Suprapubic skin (tissue), 4 donors: ENCODE measurements around the gene RAPGEF5. TPM values are rescaled to one million over a fixed set of nuclear protein-coding genes. Genes with fewer than 3 reads are reported as not detected.

Source experiments
- DNase-seq, 2 donors: peaks; one replicate each; pipeline ENCODE4 v3.0.0-alpha.2; 2019; ENCODE audit warnings: low spot score in 2 of 2
- H3K27ac ChIP-seq: fragments of 200-600 bp; sonication (generic); one replicate; pipeline ENCODE4 v1.5.1; 2019
- H3K27me3 ChIP-seq: fragments of 200-600 bp; sonication (generic); one replicate; pipeline ENCODE4 v1.5.1; 2019
- H3K36me3 ChIP-seq: fragments of 200-600 bp; sonication (generic); one replicate; pipeline ENCODE4 v1.5.1; 2019
- H3K4me1 ChIP-seq: fragments of 200-600 bp; sonication (generic); one replicate; pipeline ENCODE4 v1.5.1; 2019
- H3K4me3 ChIP-seq: fragments of 200-600 bp; sonication (generic); one replicate; pipeline ENCODE4 v1.5.1; 2019; ENCODE audit warnings: mild to moderate bottlenecking
- H3K9me3 ChIP-seq: fragments of 200-600 bp; sonication (generic); one replicate; pipeline ENCODE4 v1.5.1; 2019
- CTCF ChIP-seq, 2 donors: fragments of 200-600 bp in 1 of 2; fragments of 450-650 bp in 1 of 2; sonication (generic) in 1 of 2; IDR thresholded peaks; one replicate each; pipeline ENCODE4 v1.5.1; 2016 to 2019; ENCODE audit warnings: antibody characterized with exemption in 2 of 2, mild to moderate bottlenecking in 1 of 2, moderate library complexity in 1 of 2
- EP300 ChIP-seq: sonication (generic); formaldehyde crosslinking; IDR thresholded peaks from one replicate; pipeline ENCODE4 v1.6.1; 2017; ENCODE audit warnings: antibody characterized with exemption
- POLR2A ChIP-seq, 2 donors: fragments of 450-650 bp; IDR thresholded peaks; one replicate each; pipeline ENCODE4 v1.6.1; 2017; ENCODE audit warnings: antibody characterized with exemption in 2 of 2, mild to moderate bottlenecking in 2 of 2, moderate library complexity in 2 of 2
- POLR2AphosphoS5 ChIP-seq, 3 donors: sonication (generic); formaldehyde crosslinking; IDR thresholded peaks; one replicate each; pipeline ENCODE4 v1.6.1; 2017; ENCODE audit warnings: antibody characterized with exemption in 3 of 3
- WGBS: methylation state at CpG from one replicate; pipeline ENCODE4 v1.1.5; 2018; 5-methylcytosine and 5-hydroxymethylcytosine counted together
- total RNA-seq, 4 donors: library from RNA; depleted of rRNA; stranded (reverse); fragments of >200 nt; gene quantifications; one replicate each; pipeline ENCODE4 v1.1.0, GENCODE V29; 2016

The RAPGEF5 gene
- total RNA-seq, 4 donors from 2014 or later: 22.6 to 88.5 (median 26.9) TPM

GRCh38 chr7:22338877-22339276 lies 18.1 kb downstream of the RAPGEF5 start:
- Histone ChIP-seq H3K9me3 (no peaks in the 10 kb centered on the region), H3K27ac (no peak overlapping the region), H3K36me3 (no peaks in the 10 kb centered on the region), H3K27me3 (no peaks in the 10 kb centered on the region), H3K4me1 (peaks cover 3% of the 10 kb centered on the region), H3K4me3 (no peak overlapping the region)
- no peak for TF ChIP-seq POLR2A (IDR thresholded peaks at IDR 0.05)
- no peak for TF ChIP-seq EP300
- TF ChIP-seq CTCF (IDR thresholded peaks at IDR 0.05): no peak
- no peak for TF ChIP-seq POLR2AphosphoS5 (IDR thresholded peaks at IDR 0.05)
- no peak for DNase-seq
- WGBS: 64% methylated on average over 7 of the region's 7 CpGs

- TF ChIP-seq POLR2A (IDR thresholded peaks at IDR 0.05) (no peak), CTCF (IDR thresholded peaks at IDR 0.05) (no peak), EP300 (no peak), POLR2AphosphoS5 (IDR thresholded peaks at IDR 0.05) (no peak)
- Histone ChIP-seq H3K4me3 (no peak overlapping the region), H3K27me3 (no peaks in the 10 kb centered on the region), H3K4me1 (peaks cover 3% of the 10 kb centered on the region), H3K36me3 (no peaks in the 10 kb centered on the region), H3K27ac (no peak overlapping the region), H3K9me3 (no peaks in the 10 kb centered on the region)
- 56% methylated on average over 2 of the region's 2 CpGs for WGBS
- no peak for DNase-seq
Observed at GRCh38 chr7:22338411-22338810, 18.5 kb downstream of the RAPGEF5 start.

GRCh38 chr7:22333680-22334141 lies 23.2 kb downstream of the RAPGEF5 start:
- Histone ChIP-seq H3K4me3 (no peak overlapping the region), H3K27ac (peak overlapping the region; percentile 19), H3K27me3 (no peaks in the 10 kb centered on the region), H3K9me3 (no peaks in the 10 kb centered on the region), H3K4me1 (peaks cover 14% of the 10 kb centered on the region), H3K36me3 (no peaks in the 10 kb centered on the region)
- no peak for DNase-seq
- 74% methylated on average over 15 of the region's 15 CpGs for WGBS
- no peak for TF ChIP-seq EP300
- no peak for TF ChIP-seq POLR2A (IDR thresholded peaks at IDR 0.05)
- no peak for TF ChIP-seq CTCF (IDR thresholded peaks at IDR 0.05)
- TF ChIP-seq POLR2AphosphoS5 (IDR thresholded peaks at IDR 0.05): no peak

- WGBS: 43% methylated on average over 3 of the region's 3 CpGs
- Histone ChIP-seq H3K36me3 (no peaks in the 10 kb centered on the region), H3K4me3 (no peak overlapping the region), H3K4me1 (peaks cover 14% of the 10 kb centered on the region), H3K27ac (no peak overlapping the region), H3K9me3 (no peaks in the 10 kb centered on the region), H3K27me3 (no peaks in the 10 kb centered on the region)
- TF ChIP-seq EP300 (no peak), POLR2A (IDR thresholded peaks at IDR 0.05) (no peak), CTCF (IDR thresholded peaks at IDR 0.05) (no peak), POLR2AphosphoS5 (IDR thresholded peaks at IDR 0.05) (no peak)
- no peak for DNase-seq
Observed at GRCh38 chr7:22332461-22332870, 24.5 kb downstream of the RAPGEF5 start.

GRCh38 chr7:22331704-22332103 lies 25.2 kb downstream of the RAPGEF5 start:
- H3K27ac ChIP-seq: no peak overlapping the region
- 100% methylated on average over 1 of the region's 1 CpG for WGBS

More at GRCh38 chr7:22331704-22332103, 25.2 kb downstream of the RAPGEF5 start:
- DNase-seq: no peak
- Histone ChIP-seq H3K4me3 (no peak overlapping the region), H3K4me1 (peaks cover 14% of the 10 kb centered on the region), H3K27me3 (no peaks in the 10 kb centered on the region), H3K9me3 (no peaks in the 10 kb centered on the region), H3K36me3 (no peaks in the 10 kb centered on the region)
- no peak for TF ChIP-seq EP300
- no peak for TF ChIP-seq CTCF (IDR thresholded peaks at IDR 0.05)
- no peak for TF ChIP-seq POLR2AphosphoS5 (IDR thresholded peaks at IDR 0.05)
- TF ChIP-seq POLR2A (IDR thresholded peaks at IDR 0.05): no peak
